Measurements from ENCODE around the gene HOXA9. TPM values are rescaled to one million over a fixed set of nuclear protein-coding genes. Genes with fewer than 3 reads are reported as not detected.

HOXA9 gene
- total RNA-seq, 6 donors from 2014 or later, result 0.30 to 6.1 (median 0.49) TPM; not detected in 1

DNA sequence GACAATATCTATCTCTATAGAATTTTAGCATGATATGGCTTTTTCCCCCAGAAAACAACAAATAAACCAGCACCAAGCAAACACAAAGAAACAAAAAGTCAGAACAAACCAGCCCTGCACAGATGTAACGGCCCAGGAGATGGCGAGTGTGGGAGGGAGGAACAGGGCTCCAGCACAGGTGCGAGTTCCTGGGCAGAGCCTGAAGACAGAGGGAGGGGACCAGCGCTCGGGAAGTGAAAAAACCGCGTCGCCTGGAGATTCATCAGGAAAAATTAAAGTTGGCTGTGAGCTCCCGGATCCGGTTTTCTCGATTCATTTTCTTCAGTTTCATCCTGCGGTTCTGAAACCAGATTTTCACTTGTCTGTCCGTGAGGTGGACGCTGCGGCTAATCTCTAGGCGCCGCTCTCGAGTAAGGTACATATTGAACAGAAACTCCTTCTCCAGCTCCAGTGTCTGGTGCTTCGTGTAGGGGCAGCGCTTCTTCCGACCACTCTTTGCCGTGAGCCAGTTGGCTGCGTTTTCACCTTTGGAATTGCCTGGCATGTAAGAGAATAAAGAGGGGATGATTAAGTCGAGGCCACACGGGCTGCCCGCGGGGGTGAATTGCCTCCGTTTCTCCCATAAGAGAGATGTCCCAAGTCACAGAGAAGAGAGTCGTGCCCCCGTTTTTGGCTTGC lies 6.4 kb upstream of the HOXA9 start:
- H3K27me3 ChIP-seq, result peaks cover 2 to 98% (median 78%) of the 10 kb centered on the region in 4 donors
- H3K4me1 ChIP-seq, result peaks cover 24 to 49% (median 36%) of the 10 kb centered on the region in 4 donors
- 7 to 9% methylated on average over 29 to 30 of the region's 30 CpGs for WGBS, 2 donors
- peaks cover 0 to 6% (median 0%) of the 10 kb centered on the region in 4 donors for H3K9me3 ChIP-seq
- H3K36me3 ChIP-seq, result no peaks in the 10 kb centered on the region
- peak in 1 of 2 donors; percentile 18 for DNase-seq
- ATAC-seq (ENCODE audit: low FRiP score in 2 of 2), result no peak
- TF ChIP-seq EP300 (IDR thresholded peaks at IDR 0.05), result no peak
- no peak for TF ChIP-seq POLR2AphosphoS5 (IDR thresholded peaks at IDR 0.05)
- no peak for TF ChIP-seq CTCF (IDR thresholded peaks at IDR 0.05)
- TF ChIP-seq POLR2A (IDR thresholded peaks at IDR 0.05), result no peak
- H3K27ac ChIP-seq, result no peak overlapping the region
- peak overlapping the region in 1 of 4 donors; percentile 5 for H3K4me3 ChIP-seq

- DNase-seq (peak in 1 of 2 donors; percentile 14), ATAC-seq (ENCODE audit: low FRiP score in 2 of 2) (no peak)
- TF ChIP-seq EP300 (IDR thresholded peaks at IDR 0.05) (no peak), POLR2AphosphoS5 (IDR thresholded peaks at IDR 0.05) (no peak), CTCF (IDR thresholded peaks at IDR 0.05) (no peak), POLR2A (IDR thresholded peaks at IDR 0.05) (no peak)
- Histone ChIP-seq H3K4me3 (peak overlapping the region in 1 of 4 donors; percentile 5), H3K4me1 (peaks cover 24 to 54% (median 40%) of the 10 kb centered on the region in 4 donors), H3K27ac (no peak overlapping the region), H3K36me3 (no peaks in the 10 kb centered on the region), H3K9me3 (peaks cover 0 to 6% (median 0%) of the 10 kb centered on the region in 4 donors), H3K27me3 (peaks cover 2 to 98% (median 80%) of the 10 kb centered on the region in 4 donors)
- WGBS, 2 donors, result 8 to 12% methylated on average over 8 of the region's 8 CpGs
These were observed 5.9 kb upstream of the HOXA9 start for GRCh38 chr7:27171325-27171636.

GRCh38 chr7:27170426-27171324 lies 5.3 kb upstream of the HOXA9 start:
- no peak for ATAC-seq (ENCODE audit: low FRiP score in 2 of 2)
- TF ChIP-seq POLR2A (IDR thresholded peaks at IDR 0.05) (no peak), CTCF (IDR thresholded peaks at IDR 0.05) (no peak), POLR2AphosphoS5 (IDR thresholded peaks at IDR 0.05) (no peak), EP300 (IDR thresholded peaks at IDR 0.05) (no peak)
- Histone ChIP-seq H3K9me3 (peaks cover 0 to 10% (median 0%) of the 10 kb centered on the region in 4 donors), H3K27ac (no peak overlapping the region), H3K4me3 (peak overlapping the region in 1 of 4 donors; percentile 29), H3K27me3 (peaks cover 2 to 98% (median 84%) of the 10 kb centered on the region in 4 donors), H3K36me3 (no peaks in the 10 kb centered on the region), H3K4me1 (peaks cover 24 to 59% (median 46%) of the 10 kb centered on the region in 4 donors)
- 23 to 30% methylated on average over 11 of the region's 11 CpGs for WGBS, 2 donors
- no peak for DNase-seq

- ATAC-seq (ENCODE audit: low FRiP score in 2 of 2) (no peak), DNase-seq (peak in 1 of 2 donors; percentile 67)
- Histone ChIP-seq H3K4me1 (peaks cover 24 to 65% (median 53%) of the 10 kb centered on the region in 4 donors), H3K27me3 (peaks cover 4 to 97% (median 83%) of the 10 kb centered on the region in 4 donors), H3K9me3 (peaks cover 0 to 10% (median 0%) of the 10 kb centered on the region in 4 donors), H3K4me3 (peak overlapping the region in 2 of 4 donors; percentile 0 to 29), H3K27ac (no peak overlapping the region), H3K36me3 (no peaks in the 10 kb centered on the region)
- TF ChIP-seq POLR2A (IDR thresholded peaks at IDR 0.05), result no peak
- TF ChIP-seq POLR2AphosphoS5 (IDR thresholded peaks at IDR 0.05), result no peak
- WGBS, 2 donors, result 7 to 8% methylated on average over 29 to 32 of the region's 46 CpGs
These were observed 4.5 kb upstream of the HOXA9 start for GRCh38 chr7:27169658-27170425.
